OCI-LY1 (cell line): Measurements from ENCODE around the gene TM4SF4.

Source experiments
- H2AFZ ChIP-seq: fragments of 200-600 bp; sonication (generic), shearing (Covaris generic); 2 replicates; pipeline ENCODE4 v1.6.0; 2014; ENCODE audit warnings: antibody characterized with exemption, mild to moderate bottlenecking, low read length
- H3F3A ChIP-seq: fragments of 200-600 bp; sonication (generic), shearing (Covaris generic); 2 replicates; pipeline ENCODE4 v1.6.0; 2014; ENCODE audit warnings: mild to moderate bottlenecking, antibody characterized with exemption, low read length, moderate library complexity; ENCODE audit not compliant: insufficient read depth
- H3K27ac ChIP-seq: fragments of 200-600 bp; sonication (generic); 2 replicates; pipeline ENCODE4 v1.5.1; 2014; ENCODE audit warnings: low read length, mixed run types, mild to moderate bottlenecking, low read depth; ENCODE audit not compliant: poor library complexity, severe bottlenecking
- H3K27me3 ChIP-seq: fragments of 200-600 bp; sonication (generic); 2 replicates; pipeline ENCODE4 v1.6.0; 2014; ENCODE audit warnings: antibody characterized with exemption, mild to moderate bottlenecking, low read length, moderate library complexity; ENCODE audit not compliant: insufficient read depth
- H3K36me3 ChIP-seq: fragments of 200-600 bp; sonication (generic); 2 replicates; pipeline ENCODE4 v1.6.1; 2014; ENCODE audit warnings: mild to moderate bottlenecking, antibody characterized with exemption, low read length, moderate library complexity, mixed read lengths; ENCODE audit not compliant: insufficient read depth
- H3K4me1 ChIP-seq: fragments of 200-600 bp; sonication (generic); 2 replicates; pipeline ENCODE4 v1.5.1; 2014; ENCODE audit warnings: mild to moderate bottlenecking, low read length, moderate library complexity; ENCODE audit not compliant: insufficient read depth, severe bottlenecking
- H3K4me2 ChIP-seq: fragments of 200-600 bp; sonication (generic), shearing (Covaris generic); 2 replicates; pipeline ENCODE4 v1.6.1; 2014; ENCODE audit warnings: low read length
- H3K4me3 ChIP-seq: fragments of 200-600 bp; sonication (generic); 2 replicates; pipeline ENCODE4 v1.5.1; 2014; ENCODE audit warnings: low read length, low read depth, mild to moderate bottlenecking, mixed read lengths; ENCODE audit not compliant: poor library complexity, severe bottlenecking
- H3K79me2 ChIP-seq: fragments of 200-600 bp; shearing (Covaris generic); 2 replicates; pipeline ENCODE4 v1.6.1; 2016; ENCODE audit warnings: mixed run types, low read length, mixed read lengths; ENCODE audit not compliant: insufficient read depth
- H3K9ac ChIP-seq: fragments of 200-600 bp; sonication (generic), shearing (Covaris generic); 2 replicates; pipeline ENCODE4 v1.6.1; 2014; ENCODE audit warnings: mild to moderate bottlenecking, low read length, mixed read lengths
- H3K9me2 ChIP-seq: fragments of 200-600 bp; sonication (generic), shearing (Covaris generic); 2 replicates; pipeline ENCODE4 v1.6.1; 2014; ENCODE audit warnings: low read depth, mild to moderate bottlenecking, low read length, mixed read lengths
- H3K9me3 ChIP-seq: fragments of 200-600 bp; shearing (Covaris generic); 2 replicates; pipeline ENCODE4 v1.6.1; 2014; ENCODE audit warnings: low read length, mixed read lengths
- H4K20me1 ChIP-seq: fragments of 200-600 bp; sonication (generic), shearing (Covaris generic); 2 replicates; pipeline ENCODE4 v1.6.0; 2016; ENCODE audit warnings: mild to moderate bottlenecking, low read length; ENCODE audit not compliant: insufficient read depth
- EZH2 ChIP-seq: fragments of 200-600 bp; sonication (generic), shearing (Covaris generic); IDR thresholded peaks from 2 replicates; pipeline ENCODE4 v1.8.0; 2017; ENCODE audit warnings: borderline replicate concordance, mixed run types, mild to moderate bottlenecking, antibody characterized with exemption, low read length, moderate library complexity, mixed read lengths
- TF ChIP-seq, protein P1 (sequence below): fragments of 200-600 bp; sonication (generic), shearing (Covaris generic); IDR thresholded peaks from 2 replicates; pipeline ENCODE4 v1.5.1; 2017; ENCODE audit warnings: mild to moderate bottlenecking, antibody characterized with exemption, low read length, moderate library complexity, mixed read lengths

TM4SF4 gene

DNA sequence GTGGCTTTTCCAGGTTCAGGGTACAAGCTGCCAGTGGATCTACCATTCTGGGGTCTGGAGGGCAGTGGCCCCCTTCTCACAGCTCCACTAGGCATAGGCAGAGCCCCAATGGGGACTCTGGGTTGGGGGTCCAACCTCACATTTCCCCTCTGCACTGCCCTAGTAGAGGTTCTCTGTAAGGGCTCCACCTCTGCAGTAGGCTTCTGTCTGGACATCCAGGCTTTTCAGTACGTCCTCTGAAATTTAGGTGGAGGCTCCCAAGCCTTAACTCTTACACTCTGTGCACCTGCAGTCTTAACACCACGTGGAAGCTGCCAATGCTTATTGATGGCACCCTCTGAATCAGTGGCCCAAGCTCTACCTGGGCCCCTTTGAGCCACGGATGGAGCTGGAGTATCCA lies 22.5 kb upstream of the TM4SF4 start:
- Histone ChIP-seq H4K20me1 (no peaks in the 10 kb centered on the region), H3K4me3 (no peak overlapping the region), H3K36me3 (no peaks in the 10 kb centered on the region), H3K4me1 (no peaks in the 10 kb centered on the region), H3K4me2 (no peak overlapping the region), H3K27me3 (no peaks in the 10 kb centered on the region), H3K9ac (no peak overlapping the region), H3K9me3 (peaks cover 6% of the 10 kb centered on the region; the same call in 1 of the 2 replicates), H3K79me2 (no peaks in the 10 kb centered on the region), H2AFZ (no peak overlapping the region), H3K9me2 (no peaks in the 10 kb centered on the region), H3F3A (no peaks in the 10 kb centered on the region), H3K27ac (no peak overlapping the region)
- no peak for TF ChIP-seq EZH2
- TF ChIP-seq, protein P1, sequence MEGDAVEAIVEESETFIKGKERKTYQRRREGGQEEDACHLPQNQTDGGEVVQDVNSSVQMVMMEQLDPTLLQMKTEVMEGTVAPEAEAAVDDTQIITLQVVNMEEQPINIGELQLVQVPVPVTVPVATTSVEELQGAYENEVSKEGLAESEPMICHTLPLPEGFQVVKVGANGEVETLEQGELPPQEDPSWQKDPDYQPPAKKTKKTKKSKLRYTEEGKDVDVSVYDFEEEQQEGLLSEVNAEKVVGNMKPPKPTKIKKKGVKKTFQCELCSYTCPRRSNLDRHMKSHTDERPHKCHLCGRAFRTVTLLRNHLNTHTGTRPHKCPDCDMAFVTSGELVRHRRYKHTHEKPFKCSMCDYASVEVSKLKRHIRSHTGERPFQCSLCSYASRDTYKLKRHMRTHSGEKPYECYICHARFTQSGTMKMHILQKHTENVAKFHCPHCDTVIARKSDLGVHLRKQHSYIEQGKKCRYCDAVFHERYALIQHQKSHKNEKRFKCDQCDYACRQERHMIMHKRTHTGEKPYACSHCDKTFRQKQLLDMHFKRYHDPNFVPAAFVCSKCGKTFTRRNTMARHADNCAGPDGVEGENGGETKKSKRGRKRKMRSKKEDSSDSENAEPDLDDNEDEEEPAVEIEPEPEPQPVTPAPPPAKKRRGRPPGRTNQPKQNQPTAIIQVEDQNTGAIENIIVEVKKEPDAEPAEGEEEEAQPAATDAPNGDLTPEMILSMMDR: no peak

DNA sequence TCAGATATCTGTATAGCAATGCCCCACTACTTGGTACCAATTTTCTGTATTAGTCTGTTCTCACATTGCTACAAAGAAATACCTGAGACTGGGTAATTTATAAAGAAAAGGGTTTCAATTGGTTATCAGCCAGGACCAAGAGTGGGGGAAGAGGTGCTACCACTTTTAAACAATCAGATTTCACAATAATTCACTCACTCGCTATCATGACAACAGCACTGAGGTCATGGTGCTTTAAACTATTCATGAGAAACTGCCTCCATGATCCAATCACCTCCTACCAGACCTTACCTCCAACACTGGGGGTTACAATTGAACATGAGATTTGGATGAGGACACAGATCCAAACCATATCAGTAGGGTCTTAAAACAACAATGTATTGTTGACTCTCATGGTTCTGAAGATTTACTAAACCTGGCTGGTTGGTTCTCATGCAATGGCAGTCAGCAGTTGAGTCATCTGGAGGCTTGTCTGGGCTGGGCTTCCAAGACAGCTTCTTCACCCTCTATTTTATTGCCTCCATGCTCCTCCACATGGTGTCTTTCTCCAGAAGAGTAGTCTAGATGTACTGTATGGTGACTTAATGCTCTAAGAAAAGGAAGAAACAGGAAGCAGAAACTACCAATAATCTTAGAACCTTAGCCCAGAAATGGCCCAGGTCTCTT lies 21.2 kb upstream of the TM4SF4 start:
- no peak for TF ChIP-seq EZH2
- H3K9me3 ChIP-seq: peaks cover 6% of the 10 kb centered on the region; the same call in 1 of the 2 replicates
- H4K20me1 ChIP-seq: no peaks in the 10 kb centered on the region
- no peak overlapping the region for H3K4me3 ChIP-seq
- no peaks in the 10 kb centered on the region for H3K27me3 ChIP-seq
- no peaks in the 10 kb centered on the region for H3K36me3 ChIP-seq
- H3K9me2 ChIP-seq: no peaks in the 10 kb centered on the region
- no peak overlapping the region for H2AFZ ChIP-seq
- no peaks in the 10 kb centered on the region for H3K4me1 ChIP-seq
- no peaks in the 10 kb centered on the region for H3F3A ChIP-seq
- H3K79me2 ChIP-seq: no peaks in the 10 kb centered on the region
- H3K27ac ChIP-seq: no peak overlapping the region
- H3K9ac ChIP-seq: no peak overlapping the region
- H3K4me2 ChIP-seq: no peak overlapping the region

DNA sequence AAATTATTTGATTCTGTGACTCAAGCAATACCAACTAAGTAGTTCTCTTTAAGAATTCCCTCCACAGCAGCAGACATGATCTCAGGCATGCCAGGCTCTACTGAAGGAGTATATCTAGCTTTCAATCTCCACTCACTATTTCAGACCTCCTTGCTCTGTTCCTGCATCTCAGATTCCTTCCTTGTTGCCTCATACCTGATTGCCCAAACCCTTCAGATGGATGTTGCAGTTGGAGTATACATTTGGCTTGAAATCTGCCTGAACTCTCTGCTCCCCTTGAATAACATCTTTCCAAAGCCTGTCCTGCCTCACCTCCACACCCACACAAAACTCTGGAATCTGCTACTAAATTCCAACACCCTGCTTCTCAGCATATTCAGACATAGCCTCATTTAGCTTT lies 19.8 kb upstream of the TM4SF4 start:
- Histone ChIP-seq H2AFZ (no peak overlapping the region), H3K79me2 (no peaks in the 10 kb centered on the region), H3K4me3 (no peak overlapping the region), H3F3A (no peaks in the 10 kb centered on the region), H3K9me2 (no peaks in the 10 kb centered on the region), H3K4me1 (no peaks in the 10 kb centered on the region), H3K9ac (no peak overlapping the region), H3K36me3 (no peaks in the 10 kb centered on the region), H3K27me3 (no peaks in the 10 kb centered on the region), H3K27ac (no peak overlapping the region), H3K4me2 (no peak overlapping the region), H3K9me3 (peaks cover 6% of the 10 kb centered on the region; the same call in 1 of the 2 replicates), H4K20me1 (no peaks in the 10 kb centered on the region)
- TF ChIP-seq, protein P1: no peak

DNA sequence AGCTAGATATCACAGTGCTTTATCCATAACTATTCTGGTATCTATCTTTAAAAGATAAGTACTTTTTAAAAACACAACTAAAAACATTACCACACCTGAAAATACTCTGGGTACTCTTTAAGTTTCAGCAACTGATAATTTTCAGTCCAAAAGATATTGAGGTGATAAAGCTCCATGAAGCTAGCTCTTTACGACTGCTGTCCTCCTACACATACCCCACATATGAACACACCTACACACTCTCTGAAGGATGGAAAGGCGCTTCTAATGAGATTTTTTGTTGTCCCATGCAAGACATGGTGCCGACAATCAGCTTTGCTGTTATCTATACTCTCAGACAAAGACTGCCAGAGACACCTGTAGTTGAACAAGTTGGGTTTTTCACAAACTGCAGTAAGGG lies 19.1 kb upstream of the TM4SF4 start:
- peaks cover 6% of the 10 kb centered on the region; the same call in 1 of the 2 replicates for H3K9me3 ChIP-seq
- H3K9ac ChIP-seq: no peak overlapping the region
- H3K36me3 ChIP-seq: no peaks in the 10 kb centered on the region
- H3K4me3 ChIP-seq: no peak overlapping the region
- H3K4me1 ChIP-seq: no peaks in the 10 kb centered on the region
- no peak overlapping the region for H3K27ac ChIP-seq
- no peaks in the 10 kb centered on the region for H4K20me1 ChIP-seq
- H2AFZ ChIP-seq: no peak overlapping the region
- H3K27me3 ChIP-seq: no peaks in the 10 kb centered on the region
- no peaks in the 10 kb centered on the region for H3K79me2 ChIP-seq
- H3F3A ChIP-seq: no peaks in the 10 kb centered on the region
- TF ChIP-seq, protein P1: no peak
- no peak for TF ChIP-seq EZH2
- no peak overlapping the region for H3K4me2 ChIP-seq
- H3K9me2 ChIP-seq: no peaks in the 10 kb centered on the region
